IMR-90 (cell line): ENCODE results near the gene INPP1. TPM values are rescaled to one million over a fixed set of nuclear protein-coding genes. Genes with fewer than 3 reads are reported as not detected.
"Not testable (repeated sequence)": the region's sequence is repeated elsewhere in the genome, so short reads cannot be mapped to it uniquely, and the experiment has no call there.

Experiments used
- ATAC-seq: fragments of 200-7000 bp; cut with Tn5 transposase; 2 replicates; pipeline ENCODE4 v1.9.1; 2020; ENCODE audit warnings: low read depth, mild to moderate bottlenecking, moderate library complexity
- BruUV-seq: library from RNA; stranded (reverse); fragments of 400-500 nt; replicated peaks from 2 replicates; lab custom pipeline; 2021; lab: Mats Ljungman, UMichigan
- CTCF ChIA-PET: fragments of 300-600 bp; formaldehyde crosslinking; extraction: SDS; loops from one replicate; lab custom pipeline; 2021; ENCODE audit warnings: antibody characterized with exemption; lab: Yijun Ruan, JAX
- POLR2A ChIA-PET: fragments of 300-600 bp; sonication (Branson Sonifier 250); formaldehyde crosslinking; loops from one replicate; lab custom pipeline; 2022; ENCODE audit warnings: antibody characterized with exemption; ENCODE audit not compliant: unreplicated experiment; lab: Charles Lee
- DNase-seq: peaks from one replicate; pipeline ENCODE4 v3.0.0; 2013
- H2AFZ ChIP-seq: replicated peaks from 2 replicates; pipeline ENCODE3; 2013; ENCODE audit warnings: low read length, mild to moderate bottlenecking; ENCODE audit not compliant: poor library complexity
- H2AK5ac ChIP-seq: 2 replicates; pipeline ENCODE4 v1.6.1; 2013; ENCODE audit warnings: low read depth, low read length, inconsistent platforms
- H2AK9ac ChIP-seq: replicated peaks from 2 replicates; pipeline ENCODE3; 2013; ENCODE audit warnings: mild to moderate bottlenecking, low read depth, low read length, moderate library complexity; ENCODE audit not compliant: poor library complexity
- H2BK120ac ChIP-seq: 2 replicates; pipeline ENCODE4 v1.6.1; 2013; ENCODE audit warnings: low read depth, low read length, inconsistent platforms
- H2BK15ac ChIP-seq: 3 replicates; pipeline ENCODE4 v1.6.1; 2013; ENCODE audit warnings: low read depth, low read length, inconsistent platforms
- H2BK20ac ChIP-seq: 2 replicates; pipeline ENCODE4 v1.6.1; 2013; ENCODE audit warnings: low read depth, mild to moderate bottlenecking, inconsistent platforms, low read length, moderate library complexity
- H2BK5ac ChIP-seq: 2 replicates; pipeline ENCODE4 v1.6.1; 2013; ENCODE audit warnings: mild to moderate bottlenecking, low read depth, low read length, inconsistent platforms; ENCODE audit not compliant: poor library complexity, severe bottlenecking
- H3K14ac ChIP-seq: replicated peaks from 2 replicates; pipeline ENCODE4 v1.6.1; 2013; ENCODE audit warnings: low read depth, low read length, inconsistent platforms
- H3K18ac ChIP-seq: 2 replicates; pipeline ENCODE4 v1.6.1; 2013; ENCODE audit warnings: low read depth, low read length, control low read depth
- H3K23ac ChIP-seq: 2 replicates; pipeline ENCODE4 v1.6.1; 2013; ENCODE audit warnings: low read depth, low read length, inconsistent platforms
- H3K27ac ChIP-seq: 2 replicates; pipeline ENCODE4 v1.5.1; 2013; ENCODE audit warnings: mild to moderate bottlenecking, control low read depth, low read length; ENCODE audit not compliant: insufficient read depth
- H3K27me3 ChIP-seq: 2 replicates; pipeline ENCODE4 v1.6.1; 2013; ENCODE audit warnings: low read length; ENCODE audit not compliant: control insufficient read depth, insufficient read depth
- H3K36me3 ChIP-seq: 2 replicates; pipeline ENCODE4 v1.6.1; 2013; ENCODE audit warnings: low read length, mixed read lengths; ENCODE audit not compliant: control insufficient read depth, insufficient read depth
- H3K4ac ChIP-seq: 2 replicates; pipeline ENCODE4 v1.6.1; 2013; ENCODE audit warnings: low read depth, low read length, inconsistent platforms
- H3K4me1 ChIP-seq: 2 replicates; pipeline ENCODE4 v1.6.1; 2013; ENCODE audit warnings: low read length, mixed read lengths; ENCODE audit not compliant: control insufficient read depth, insufficient read depth
- H3K4me2 ChIP-seq: 2 replicates; pipeline ENCODE4 v1.6.1; 2013; ENCODE audit warnings: low read depth, mild to moderate bottlenecking, control low read depth, low read length, moderate library complexity
- H3K4me3 ChIP-seq: 2 replicates; pipeline ENCODE4 v1.5.1; 2013; ENCODE audit warnings: low read depth, mild to moderate bottlenecking, control low read depth, low read length, moderate library complexity; ENCODE audit not compliant: insufficient read depth
- H3K56ac ChIP-seq: 2 replicates; pipeline ENCODE4 v1.6.1; 2013; ENCODE audit warnings: low read length, inconsistent platforms; ENCODE audit not compliant: insufficient read depth; ENCODE audit errors: extremely low read depth
- H3K79me1 ChIP-seq, 2 experiments: 2 replicates each; pipeline ENCODE4 v1.6.1; 2013; ENCODE audit warnings: low read length in 2 of 2, inconsistent platforms in 1 of 2, low read depth in 1 of 2
- H3K9ac ChIP-seq: 2 replicates; pipeline ENCODE4 v1.6.1; 2013; ENCODE audit warnings: low read depth, low read length, control low read depth
- H3K9me1 ChIP-seq: 2 replicates; pipeline ENCODE4 v1.6.1; 2013; ENCODE audit warnings: low read length, inconsistent platforms; ENCODE audit not compliant: insufficient read depth
- H3K9me3 ChIP-seq: 2 replicates; pipeline ENCODE4 v1.6.1; 2013; ENCODE audit warnings: low read length; ENCODE audit not compliant: control insufficient read depth, insufficient read depth
- H4K20me1 ChIP-seq: 2 replicates; pipeline ENCODE4 v1.6.1; 2013; ENCODE audit warnings: low read length, inconsistent platforms; ENCODE audit not compliant: insufficient read depth
- H4K5ac ChIP-seq: 2 replicates; pipeline ENCODE4 v1.6.1; 2013; ENCODE audit warnings: mild to moderate bottlenecking, low read depth, low read length, control low read depth
- H4K8ac ChIP-seq, 2 experiments: 2 replicates each; pipeline ENCODE4 v1.6.1; 2013; ENCODE audit warnings: low read depth in 2 of 2, low read length in 2 of 2, control low read depth in 1 of 2, inconsistent platforms in 1 of 2
- H4K91ac ChIP-seq: 2 replicates; pipeline ENCODE4 v1.6.1; 2013; ENCODE audit warnings: low read depth, low read length, inconsistent platforms; ENCODE audit not compliant: insufficient read depth
- WGBS, 2 experiments: methylation state at CpG; one replicate each; pipeline versions ENCODE4 v1.1.5 to v1.1.7; 2013; ENCODE audit warnings: missing lambda C conversion rate in 2 of 2; ENCODE audit not compliant: insufficient read length in 1 of 2; ENCODE audit errors: extremely low coverage in 2 of 2; 5-methylcytosine and 5-hydroxymethylcytosine counted together
- dilution Hi-C: fragments of 300-500 bp; cut with HindIII; formaldehyde crosslinking; loops from one replicate; pipeline ENCODE4 v1.14.3; 2018; ENCODE audit warnings: low sequenced_read_pairs; ENCODE audit not compliant: unreplicated experiment
- in situ Hi-C: fragments of 300-500 bp; cut with MboI; formaldehyde crosslinking; loops from 3 replicates; pipeline ENCODE4 v1.14.3; 2019; ENCODE audit warnings: low sequenced_read_pairs, inconsistent platforms, mixed read lengths
- intact Hi-C: fragments of 100-400 bp; cut with micrococcal nuclease; formaldehyde crosslinking; loops from 2 replicates; pipeline ENCODE4 v1.10.0; 2022
- polyA plus RNA-seq, 3 experiments: library from polyadenylated mRNA; depleted of rRNA; stranded (reverse); fragments of >200 nt; gene quantifications; 2 replicates each; pipeline ENCODE4 v1.2.3, GENCODE V29; 2012; ENCODE audit warnings: low replicate concordance in 1 of 3
- total RNA-seq: library from RNA; depleted of rRNA; stranded (reverse); fragments of >200 nt; gene quantifications from 2 replicates; pipeline ENCODE4 v1.2.3, GENCODE V29; 2012

The INPP1 gene
- total and polyA plus RNA-seq, 2 of the 4 experiments (the other 2 are of a cell fraction) = 4.1 to 10.1 TPM

- H2BK15ac ChIP-seq, POLR2A ChIA-PET, H3K23ac ChIP-seq, CTCF ChIA-PET, dilution Hi-C loops, H3K4ac ChIP-seq, H3K4me1 ChIP-seq, H3K14ac ChIP-seq, H3K27ac ChIP-seq, H2AK5ac ChIP-seq, H3K9ac ChIP-seq, H2BK20ac ChIP-seq, H4K91ac ChIP-seq, H4K20me1 ChIP-seq, H3K4me3 ChIP-seq, in situ Hi-C loops, H3K9me1 ChIP-seq, H2AFZ ChIP-seq, H3K9me3 ChIP-seq, H3K36me3 ChIP-seq, H3K56ac ChIP-seq, DNase-seq, ATAC-seq, H3K27me3 ChIP-seq, H2AK9ac ChIP-seq, H2BK120ac ChIP-seq, BruUV-seq, H4K8ac ChIP-seq: not testable (repeated sequence)
- peak overlapping the region; percentile 45 for H4K5ac ChIP-seq
- WGBS, 2 experiments = no CpG with 5 or more reads among the region's 8 CpGs
- H2BK5ac ChIP-seq = peak overlapping the region; percentile 2
- peaks cover 14 to 26% of the 10 kb centered on the region in 2 experiments for H3K79me1 ChIP-seq
- peak overlapping the region; percentile 41; the same call in 1 of the 2 replicates for H3K18ac ChIP-seq
- intact Hi-C loops = loop anchor here (10.0 kb wide), 1 partner anchor 446 kb away; no protein-coding TSS in a partner anchor
- H3K4me2 ChIP-seq = peak overlapping the region; percentile 10; the same call in 1 of the 2 replicates
Observed at GRCh38 chr2:190358655-190359448, 15.5 kb downstream of the INPP1 start.
